ENCODE measurements around the gene TMEM19.

TMEM19 gene

DNA sequence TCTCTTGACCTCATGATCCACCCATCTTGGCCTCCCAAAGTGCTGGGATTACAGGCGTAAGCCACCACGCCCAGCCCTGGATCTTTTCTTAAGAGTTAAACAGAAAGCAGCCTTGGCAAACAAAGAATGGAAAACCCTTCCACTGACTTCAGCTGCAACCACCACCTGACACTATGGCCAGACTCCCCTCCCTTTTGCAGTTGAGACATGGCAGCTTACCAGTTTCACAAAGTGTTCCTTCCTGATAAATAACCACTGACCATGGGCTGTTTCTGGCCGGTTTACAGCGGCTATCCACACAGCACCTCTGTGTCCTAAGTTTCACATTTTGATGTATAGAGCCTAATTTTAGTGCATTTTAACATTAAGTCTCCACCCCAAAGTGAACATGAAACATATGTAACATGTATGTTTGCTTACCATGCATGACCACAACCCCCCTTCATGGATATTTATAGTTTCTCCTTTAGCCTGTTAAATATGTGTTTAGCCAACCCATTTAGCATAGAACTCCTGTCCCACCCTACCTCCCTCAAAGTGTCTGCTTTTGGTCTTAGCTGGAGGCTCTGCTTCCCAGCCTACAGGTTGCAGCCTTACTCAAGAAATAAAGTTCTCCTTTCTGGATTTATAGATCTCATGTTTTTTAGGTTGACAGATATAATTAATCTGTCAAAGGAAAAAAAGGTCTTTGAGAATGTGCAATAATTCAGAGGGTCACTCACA lies 36.1 kb downstream of the TMEM19 start:
- no peak for DNase-seq

GRCh38 chr12:71725011-71725410 lies 39.1 kb downstream of the TMEM19 start:
- no peak for DNase-seq

GRCh38 chr12:71726548-71726947 lies 40.7 kb downstream of the TMEM19 start:
- no peak for DNase-seq

DNA sequence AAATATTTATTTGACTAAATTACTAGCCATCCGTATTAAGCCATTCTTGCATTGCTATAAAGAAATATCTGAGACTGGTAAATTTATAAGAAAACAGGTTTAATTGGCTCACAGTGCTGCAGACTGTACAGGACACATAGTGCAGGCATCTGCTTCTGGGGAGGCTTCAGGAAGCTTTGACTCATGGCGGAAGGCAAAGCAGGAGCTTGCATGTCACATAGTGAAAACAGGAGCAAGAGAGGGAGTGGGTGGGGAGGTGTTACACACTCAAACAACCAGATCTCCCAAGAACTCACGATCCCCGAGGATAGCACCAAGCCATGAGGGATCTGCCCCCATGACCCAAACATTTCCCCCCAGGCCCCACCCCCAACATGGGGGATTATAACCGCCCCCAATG lies 42.1 kb downstream of the TMEM19 start:
- peak; percentile 10 for DNase-seq

GRCh38 chr12:71730936-71731335 lies 45.1 kb downstream of the TMEM19 start:
- DNase-seq: no peak

- no peak for DNase-seq
Observed at GRCh38 chr12:71731439-71732356, 45.8 kb downstream of the TMEM19 start.

DNA sequence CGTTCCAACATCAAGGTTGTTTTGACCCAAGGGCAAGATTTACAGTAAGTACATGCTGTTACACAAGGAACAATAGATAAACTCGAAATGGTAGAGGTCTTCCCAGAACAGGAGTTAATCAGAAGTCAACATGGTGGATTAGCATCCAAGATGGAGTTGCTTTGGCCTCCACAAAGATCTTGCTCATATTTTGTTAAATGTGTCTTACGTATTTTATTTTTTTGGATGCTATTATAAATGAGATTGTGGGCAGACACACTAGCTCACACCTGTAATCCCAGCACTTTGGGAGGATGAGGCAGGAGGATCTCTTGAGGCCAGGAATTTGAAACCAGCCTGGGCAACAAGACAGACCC lies 46.5 kb downstream of the TMEM19 start:
- DNase-seq: no peak

DNA sequence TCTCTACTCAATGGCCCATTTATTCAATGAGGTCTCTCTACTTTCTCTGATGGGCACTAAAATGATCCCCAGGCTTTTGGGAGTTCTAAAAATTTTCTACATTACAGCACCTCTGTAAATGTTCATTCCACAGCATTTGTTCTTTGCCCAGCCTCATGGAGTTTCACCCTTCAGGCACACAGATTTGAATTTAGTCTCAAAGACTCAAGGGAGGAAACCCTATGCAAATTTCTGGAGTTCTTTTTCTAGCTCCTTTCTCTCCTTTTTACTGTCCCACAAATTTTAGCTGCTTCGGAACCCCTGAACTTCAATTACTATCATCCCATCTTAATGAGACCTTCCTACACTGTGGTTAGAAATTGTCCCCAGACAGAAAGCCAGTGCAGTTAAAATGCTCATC lies 51.3 kb downstream of the TMEM19 start:
- DNase-seq: no peak

- DNase-seq: no peak
Observed at GRCh38 chr12:71742998-71743397, 57.1 kb downstream of the TMEM19 start.

DNA sequence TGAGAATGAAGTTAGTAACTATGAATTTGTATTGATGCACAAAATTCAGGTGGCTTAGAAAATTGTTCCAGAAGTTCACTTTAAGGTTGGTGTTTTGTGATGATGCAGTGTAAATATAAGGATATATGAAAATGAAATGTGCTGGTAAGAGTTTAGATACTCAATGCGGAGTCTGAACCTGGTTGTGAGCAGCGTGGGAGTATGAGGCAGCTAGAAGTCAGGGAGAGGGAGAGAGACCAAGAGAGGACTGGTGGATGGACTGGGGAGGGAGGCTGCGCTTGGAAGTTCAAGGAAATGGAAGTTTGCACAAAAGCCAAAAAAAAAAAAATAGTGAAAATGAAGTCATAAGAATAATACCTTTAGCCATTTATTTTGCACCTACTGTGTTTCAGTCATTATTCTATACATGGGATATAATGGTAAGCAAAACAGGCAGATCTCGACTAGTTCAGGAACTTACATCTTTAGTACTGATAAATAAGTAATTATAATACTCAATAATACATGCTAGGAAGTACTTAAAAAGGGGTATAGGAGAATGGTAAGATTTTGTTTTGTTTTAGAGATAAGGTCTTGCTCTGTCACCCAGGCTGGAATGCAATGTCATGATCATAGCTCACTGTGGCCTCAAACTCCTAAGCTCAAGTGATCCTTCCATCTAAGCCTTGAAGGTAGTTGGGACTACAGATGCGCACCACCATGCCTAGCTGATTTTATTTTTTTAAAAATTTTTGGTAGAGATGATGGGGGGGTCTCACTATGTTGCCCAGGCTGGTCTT lies 58.8 kb downstream of the TMEM19 start:
- no peak for DNase-seq

DNA sequence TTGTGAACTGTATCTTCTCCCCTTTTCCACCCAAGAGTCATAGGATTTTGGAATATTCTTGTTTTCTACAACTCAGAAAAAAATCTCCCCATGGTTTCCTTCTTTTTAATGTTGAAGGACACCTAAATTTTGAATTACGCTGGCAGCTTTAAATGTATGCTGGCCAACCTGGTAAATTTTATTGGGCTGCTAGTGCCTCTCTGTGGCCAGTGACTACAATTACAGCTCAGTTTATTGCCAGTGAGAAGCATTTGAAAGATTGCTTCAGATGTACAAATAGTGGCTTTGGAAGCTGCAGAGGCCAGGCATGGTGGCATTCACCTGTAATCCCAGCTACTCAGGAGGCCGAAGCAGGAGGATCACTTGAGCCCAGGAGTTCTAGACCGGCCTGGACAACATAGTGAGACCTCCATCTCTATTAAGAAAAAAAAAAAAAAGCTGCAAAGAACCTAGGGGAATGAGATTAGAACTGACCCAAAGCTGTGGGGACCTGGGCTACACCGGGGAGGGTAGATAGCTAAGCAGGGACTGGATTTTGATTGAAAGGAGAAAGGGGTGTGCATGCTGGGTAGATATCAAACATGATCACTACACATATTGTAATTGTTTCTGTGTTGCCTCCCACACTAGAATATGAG lies 61.2 kb downstream of the TMEM19 start:
- DNase-seq: peak; percentile 60

GRCh38 chr12:71748081-71748850 lies 62.4 kb downstream of the TMEM19 start:
- no peak for DNase-seq

DNA sequence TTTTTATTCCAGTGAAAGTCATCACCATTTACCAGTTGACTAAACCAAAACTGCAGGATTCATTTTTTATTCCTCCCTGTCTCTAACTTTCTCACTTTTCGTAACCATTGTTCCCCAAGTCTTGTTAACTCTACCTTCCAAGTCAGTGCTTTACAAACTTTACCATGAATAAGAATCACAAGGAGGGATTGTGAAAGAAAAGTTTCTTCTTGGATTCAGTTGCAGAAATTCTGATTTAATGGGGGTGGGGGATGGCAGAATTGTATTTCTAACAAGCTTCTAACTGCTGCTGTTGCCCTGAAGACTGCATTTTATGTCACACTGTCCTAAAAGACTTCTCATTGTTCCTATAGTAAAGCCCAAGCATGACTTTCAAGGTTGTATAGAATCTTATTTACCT lies 63.8 kb downstream of the TMEM19 start:
- DNase-seq: no peak

DNA sequence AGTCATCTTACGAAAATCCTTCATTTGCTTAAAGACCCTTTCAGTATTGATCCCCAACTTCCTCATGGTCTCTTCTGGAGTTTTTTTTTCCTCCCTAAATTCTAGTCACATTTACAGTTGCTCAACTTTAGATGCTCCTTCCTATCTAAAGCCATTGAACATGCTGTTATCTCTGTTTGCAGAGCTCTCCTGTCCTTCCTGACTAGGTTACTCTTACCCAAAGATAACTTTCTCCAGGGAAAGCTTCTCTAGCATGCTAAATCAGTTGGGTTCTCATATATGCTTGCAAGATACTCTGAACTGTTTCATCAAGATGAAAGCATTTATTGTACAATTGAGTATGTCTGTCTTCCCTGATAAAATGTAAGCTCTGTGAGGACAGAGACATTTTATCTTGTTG lies 67.0 kb downstream of the TMEM19 start:
- no peak for DNase-seq

Measured in activated CD4-positive, alpha-beta T cell treated with anti-CD3 and anti-CD28 coated beads, Interleukin-2, amount 50 U/mL, for 16 hours (primary cell).